ENCODE results near the gene MSI2.

- TF ChIP-seq RAD21 (IDR thresholded peaks at IDR 0.05; ENCODE audit: low read depth) (no peak), TCF12 (IDR thresholded peaks at IDR 0.05; ENCODE audit: low read depth) (no peak), CEBPB (IDR thresholded peaks at IDR 0.05) (no peak), TAF1 (IDR thresholded peaks at IDR 0.05; ENCODE audit: low read depth) (no peak), MAX (IDR thresholded peaks at IDR 0.05) (no peak), YY1 (IDR thresholded peaks at IDR 0.05; ENCODE audit: low read depth) (no peak), EP300 (IDR thresholded peaks at IDR 0.05; ENCODE audit: borderline replicate concordance) (no peak), TEAD4 (IDR thresholded peaks at IDR 0.05) (no peak)
- TF ChIP-seq, protein P1, sequence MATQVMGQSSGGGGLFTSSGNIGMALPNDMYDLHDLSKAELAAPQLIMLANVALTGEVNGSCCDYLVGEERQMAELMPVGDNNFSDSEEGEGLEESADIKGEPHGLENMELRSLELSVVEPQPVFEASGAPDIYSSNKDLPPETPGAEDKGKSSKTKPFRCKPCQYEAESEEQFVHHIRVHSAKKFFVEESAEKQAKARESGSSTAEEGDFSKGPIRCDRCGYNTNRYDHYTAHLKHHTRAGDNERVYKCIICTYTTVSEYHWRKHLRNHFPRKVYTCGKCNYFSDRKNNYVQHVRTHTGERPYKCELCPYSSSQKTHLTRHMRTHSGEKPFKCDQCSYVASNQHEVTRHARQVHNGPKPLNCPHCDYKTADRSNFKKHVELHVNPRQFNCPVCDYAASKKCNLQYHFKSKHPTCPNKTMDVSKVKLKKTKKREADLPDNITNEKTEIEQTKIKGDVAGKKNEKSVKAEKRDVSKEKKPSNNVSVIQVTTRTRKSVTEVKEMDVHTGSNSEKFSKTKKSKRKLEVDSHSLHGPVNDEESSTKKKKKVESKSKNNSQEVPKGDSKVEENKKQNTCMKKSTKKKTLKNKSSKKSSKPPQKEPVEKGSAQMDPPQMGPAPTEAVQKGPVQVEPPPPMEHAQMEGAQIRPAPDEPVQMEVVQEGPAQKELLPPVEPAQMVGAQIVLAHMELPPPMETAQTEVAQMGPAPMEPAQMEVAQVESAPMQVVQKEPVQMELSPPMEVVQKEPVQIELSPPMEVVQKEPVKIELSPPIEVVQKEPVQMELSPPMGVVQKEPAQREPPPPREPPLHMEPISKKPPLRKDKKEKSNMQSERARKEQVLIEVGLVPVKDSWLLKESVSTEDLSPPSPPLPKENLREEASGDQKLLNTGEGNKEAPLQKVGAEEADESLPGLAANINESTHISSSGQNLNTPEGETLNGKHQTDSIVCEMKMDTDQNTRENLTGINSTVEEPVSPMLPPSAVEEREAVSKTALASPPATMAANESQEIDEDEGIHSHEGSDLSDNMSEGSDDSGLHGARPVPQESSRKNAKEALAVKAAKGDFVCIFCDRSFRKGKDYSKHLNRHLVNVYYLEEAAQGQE (IDR thresholded peaks at IDR 0.05; ENCODE audit: low read depth): no peak
Measured at GRCh38 chr17:57324060-57324459, 67.7 kb downstream of the MSI2 start.

Measured in Ishikawa (cell line).